A172 (cell line): Measurements from ENCODE around the gene ANAPC4. TPM values are rescaled to one million over a fixed set of nuclear protein-coding genes. Genes with fewer than 3 reads are reported as not detected.

Experiments used
- DNase-seq: peaks from one replicate; pipeline ENCODE4 v3.0.0-alpha.2; 2015; ENCODE audit warnings: low spot score
- total RNA-seq: library from RNA; depleted of rRNA; stranded (reverse); fragments of >200 nt; shearing (Covaris generic); gene quantifications from 2 replicates; pipeline ENCODE4 v1.2.3, GENCODE V29; 2014

The ANAPC4 gene
- total RNA-seq, 1 experiment from 2014 or later = 32.9 TPM

GRCh38 chr4:25433966-25434827 is 57.1 kb downstream of the ANAPC4 start:
- no peak for DNase-seq

- DNase-seq = no peak
These were observed 60.9 kb downstream of the ANAPC4 start for GRCh38 chr4:25437926-25438325.

GRCh38 chr4:25439918-25440477 is 62.9 kb downstream of the ANAPC4 start:
- peak; percentile 69 for DNase-seq

- no peak for DNase-seq
These were observed 63.5 kb downstream of the ANAPC4 start for GRCh38 chr4:25440478-25441030.

GRCh38 chr4:25441519-25442117 is 64.6 kb downstream of the ANAPC4 start:
- peak; percentile 59 for DNase-seq

DNA sequence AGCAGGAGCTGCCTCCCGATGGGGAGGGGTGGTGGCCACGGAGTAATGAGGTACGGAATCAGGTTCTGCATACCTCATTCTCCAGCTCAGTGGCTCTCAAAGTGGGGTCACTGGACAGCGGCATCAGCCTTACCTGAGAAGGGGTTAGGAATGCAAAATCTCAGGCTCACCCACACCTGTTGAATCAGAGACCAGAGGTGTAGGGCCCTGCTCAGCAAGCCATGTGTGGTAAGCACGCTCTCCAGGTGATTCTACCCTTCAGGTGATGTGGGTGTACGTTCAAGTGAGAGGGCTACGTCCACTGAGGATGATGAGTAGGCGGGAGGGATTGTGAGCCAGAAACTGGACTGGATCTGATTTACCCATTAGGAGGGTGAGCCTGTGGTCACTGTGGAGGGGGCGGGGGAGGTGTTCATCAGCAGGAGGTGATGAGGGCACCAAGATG is 65.8 kb downstream of the ANAPC4 start:
- DNase-seq = no peak

- DNase-seq = no peak
These were observed 66.8 kb downstream of the ANAPC4 start for GRCh38 chr4:25443851-25444250.

DNA sequence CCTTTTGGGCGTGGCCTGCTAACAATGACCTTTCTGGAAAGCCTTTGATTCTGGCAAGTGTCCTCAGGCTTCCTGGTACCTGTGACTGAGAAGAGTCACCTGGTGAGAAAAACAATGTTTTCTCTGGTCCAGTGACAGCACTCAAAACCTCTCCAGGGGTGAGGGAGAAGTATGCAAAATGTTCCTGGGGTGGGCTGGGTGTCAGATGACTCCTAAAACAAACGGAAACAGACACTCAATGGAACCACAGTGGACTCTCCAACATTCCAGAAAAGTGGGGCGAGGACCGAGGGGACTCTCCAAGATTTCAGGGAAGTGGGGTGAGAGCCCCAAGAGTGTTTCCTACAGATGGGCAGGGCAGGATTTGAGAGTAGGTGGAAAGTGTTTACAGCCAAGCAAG is 69.5 kb downstream of the ANAPC4 start:
- DNase-seq = no peak

DNA sequence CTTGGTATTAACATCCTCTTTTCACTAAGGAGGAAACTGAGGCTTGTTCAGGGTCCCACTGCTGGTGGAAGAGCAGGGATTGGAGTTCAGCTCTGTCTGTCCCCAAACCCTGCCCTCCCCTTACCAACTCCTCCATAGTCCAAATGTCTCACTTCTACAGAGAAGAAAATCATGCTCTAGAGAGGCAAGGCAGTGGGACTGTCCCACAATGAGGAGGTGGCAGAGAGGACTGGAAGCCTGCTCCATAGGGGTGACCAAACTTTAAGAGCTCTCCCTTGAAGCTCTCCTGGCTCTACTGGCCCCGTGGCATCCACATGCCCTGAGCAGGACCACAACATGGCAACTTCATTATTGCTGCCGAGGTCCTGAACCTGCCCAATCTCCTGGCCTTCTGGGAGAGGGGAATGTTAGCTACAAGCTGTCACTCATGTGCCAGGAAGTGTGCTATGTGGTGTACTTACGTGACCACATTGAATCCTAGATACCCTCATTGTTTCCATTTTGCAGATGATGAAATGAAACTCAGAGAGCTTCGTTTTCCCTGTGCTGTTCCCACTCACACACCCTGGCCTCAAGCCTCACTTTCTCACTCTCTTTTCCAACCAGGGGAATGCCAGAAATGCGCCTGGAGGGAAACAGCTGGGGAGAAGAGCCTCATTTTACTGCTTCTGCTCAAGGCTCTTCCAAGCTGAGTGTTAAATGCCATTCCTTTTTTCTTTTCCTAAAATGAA is 71.5 kb downstream of the ANAPC4 start:
- DNase-seq = no peak

DNA sequence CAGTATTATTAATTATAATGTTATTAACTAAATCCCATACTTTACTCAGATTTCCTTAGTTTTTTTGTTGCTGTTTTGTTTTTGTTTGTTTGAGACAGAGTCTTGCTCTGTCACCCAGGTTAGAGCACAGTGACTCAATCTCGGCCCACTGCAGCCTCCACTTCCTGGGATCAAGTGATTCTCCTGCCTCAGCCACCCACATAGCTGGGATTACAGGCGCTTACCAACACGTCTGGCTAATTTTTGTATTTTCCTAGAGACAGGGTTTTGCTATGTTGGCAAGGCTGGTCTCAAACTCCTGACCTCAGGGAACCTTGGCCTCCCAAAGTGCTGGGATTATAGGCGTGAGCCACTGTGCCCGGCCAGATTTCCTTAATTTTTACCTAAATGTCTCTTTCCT is 72.2 kb downstream of the ANAPC4 start:
- DNase-seq = no peak

DNA sequence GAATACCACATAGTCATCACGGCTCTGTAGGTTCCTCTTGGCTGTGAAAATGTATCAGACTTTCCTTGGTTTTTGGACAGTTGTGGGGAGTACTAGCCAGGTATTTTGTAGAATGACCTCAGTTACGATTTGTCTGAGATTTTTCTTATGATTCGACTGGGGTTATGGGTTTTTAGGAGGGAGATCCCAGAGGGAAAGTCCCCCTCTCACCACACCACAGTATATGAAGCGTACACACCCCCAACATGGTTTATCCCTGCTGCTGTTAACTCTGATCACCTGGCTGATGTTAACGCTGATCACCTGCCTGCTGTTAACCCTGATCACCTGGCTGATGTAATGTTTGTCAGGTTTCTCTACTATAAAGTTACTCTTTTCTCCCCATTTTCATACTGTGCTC is 72.6 kb downstream of the ANAPC4 start:
- no peak for DNase-seq

- no peak for DNase-seq
These were observed 73.4 kb downstream of the ANAPC4 start for GRCh38 chr4:25450491-25450901.

- no peak for DNase-seq
These were observed 74.6 kb downstream of the ANAPC4 start for GRCh38 chr4:25451676-25452075.

- no peak for DNase-seq
These were observed 75.0 kb downstream of the ANAPC4 start for GRCh38 chr4:25452081-25452480.

DNA sequence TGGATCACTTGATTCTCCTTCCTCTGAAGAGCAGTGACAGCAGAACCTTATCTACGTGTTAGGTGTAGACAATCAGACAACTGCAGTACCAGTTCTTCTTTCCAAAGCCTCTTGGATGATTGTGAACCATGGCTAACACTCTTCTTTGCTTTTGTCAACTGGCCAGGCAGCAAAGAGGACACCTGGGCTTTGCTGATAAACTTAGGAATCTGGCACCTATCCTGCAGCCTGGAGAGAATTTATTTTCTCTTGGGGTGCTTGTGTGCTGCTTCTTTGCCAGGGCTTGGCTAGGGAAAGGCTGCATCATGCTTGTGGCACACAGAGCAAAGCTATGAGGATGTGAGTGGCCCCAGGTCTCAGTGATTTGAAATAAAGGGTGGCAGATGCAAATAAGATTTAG is 77.4 kb downstream of the ANAPC4 start:
- no peak for DNase-seq

DNA sequence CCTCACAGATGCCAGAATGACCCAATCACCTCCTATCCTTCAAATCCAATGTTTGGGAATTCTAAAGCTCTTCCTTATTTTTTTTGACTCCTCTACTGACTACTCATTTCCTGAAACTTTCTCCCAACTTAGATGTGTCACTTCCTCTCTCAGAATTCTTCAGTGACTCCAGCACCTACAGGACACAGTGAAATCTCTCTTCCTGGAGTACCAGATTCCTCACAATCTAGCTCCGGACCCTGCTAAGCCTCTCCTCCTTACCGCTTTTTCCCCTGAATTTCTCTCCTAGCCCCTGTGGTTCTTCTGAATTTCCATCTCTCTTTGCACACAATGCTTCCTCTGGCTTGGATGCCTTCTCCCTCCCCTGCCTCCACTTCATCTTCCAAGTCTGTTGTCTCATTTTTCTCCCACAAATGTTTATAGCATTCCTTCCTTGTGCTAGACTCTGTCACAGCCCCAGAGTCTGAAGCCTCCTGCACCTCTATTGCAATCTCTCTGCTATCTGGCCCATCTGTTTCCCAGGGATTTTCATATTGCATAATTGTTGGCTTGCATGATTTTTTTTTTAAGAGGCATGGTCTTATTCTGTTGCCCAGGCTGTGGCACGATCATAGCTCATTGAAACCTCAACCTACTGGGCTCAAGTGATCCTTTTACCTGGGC is 80.1 kb downstream of the ANAPC4 start:
- peak; percentile 81 for DNase-seq

GRCh38 chr4:25466966-25467697 is 90.1 kb downstream of the ANAPC4 start:
- no peak for DNase-seq

GRCh38 chr4:25467843-25468242 is 90.8 kb downstream of the ANAPC4 start:
- no peak for DNase-seq
